SH-SY5Y (cell line): ENCODE measurements around the gene C5.

Source experiments
- GATA2 ChIP-seq: IDR thresholded peaks from 2 replicates; pipeline ENCODE4 v1.6.1; 2011; ENCODE audit warnings: mild to moderate bottlenecking, low read depth, low read length
- GATA3 ChIP-seq: IDR thresholded peaks from 2 replicates; pipeline ENCODE4 v1.6.1; 2011; ENCODE audit warnings: low read depth, mild to moderate bottlenecking, low read length, moderate library complexity

DNA sequence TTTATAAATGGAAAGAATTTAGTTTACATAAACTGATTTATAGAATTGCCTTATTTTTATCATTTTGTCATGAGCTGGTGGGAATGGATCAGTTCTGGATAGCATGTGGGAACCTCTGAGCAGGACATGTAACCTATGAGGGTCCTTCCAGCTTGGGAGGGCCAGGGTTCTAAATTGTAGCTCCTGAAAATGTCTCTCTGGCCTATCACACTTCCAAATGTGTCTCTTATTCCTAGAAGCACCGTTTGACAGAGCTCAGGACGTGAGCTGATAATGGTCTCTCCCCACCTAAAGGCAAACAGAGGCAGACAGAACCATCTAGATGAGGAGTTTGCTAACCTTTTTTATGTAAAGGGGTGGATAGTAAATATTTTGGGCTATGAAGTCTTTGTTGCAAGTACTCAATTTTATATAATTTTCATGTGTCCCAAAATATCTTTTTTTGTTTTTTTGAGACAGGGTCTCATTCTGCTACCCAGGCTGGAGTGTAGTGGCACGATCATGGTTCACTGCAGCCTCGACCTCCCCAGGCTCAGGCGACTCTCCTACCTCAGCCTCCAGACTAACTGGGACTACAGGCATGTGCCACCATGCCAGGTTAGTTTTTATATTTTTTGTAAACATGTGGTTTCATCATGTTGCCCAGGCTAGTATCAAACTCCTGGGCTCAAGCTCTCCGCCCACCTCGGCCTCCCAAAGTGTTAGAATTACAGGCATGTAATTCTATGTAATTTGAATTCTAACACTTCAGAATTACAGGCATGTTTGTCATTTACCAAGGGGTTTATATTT, 127.5 kb downstream of the C5 start:
- TF ChIP-seq GATA2 (no peak), GATA3 (no peak)
